Endothelial cell (in vitro differentiated cells): Measurements from ENCODE around the gene VAPB. TPM values are rescaled to one million over a fixed set of nuclear protein-coding genes. Genes with fewer than 3 reads are reported as not detected.

ENCODE experiments used
- DNase-seq: peaks from one replicate; pipeline ENCODE4 v3.0.0; 2021; ENCODE audit warnings: low spot score
- H3K27ac Mint-ChIP-seq: one replicate; pipeline ENCODE4 v1.8.0; 2021; ENCODE audit warnings: mixed read lengths, inconsistent platforms; ENCODE audit not compliant: unreplicated experiment
- H3K27me3 Mint-ChIP-seq: one replicate; pipeline ENCODE4 v1.8.0; 2021; ENCODE audit warnings: mild to moderate bottlenecking, moderate library complexity, mixed read lengths, inconsistent platforms; ENCODE audit not compliant: unreplicated experiment
- H3K36me3 Mint-ChIP-seq: one replicate; pipeline ENCODE4 v1.8.0; 2021; ENCODE audit warnings: mild to moderate bottlenecking, low read depth, mixed read lengths, inconsistent platforms; ENCODE audit not compliant: unreplicated experiment
- H3K4me1 Mint-ChIP-seq: one replicate; pipeline ENCODE4 v1.8.0; 2021; ENCODE audit warnings: mild to moderate bottlenecking, mixed read lengths, inconsistent platforms; ENCODE audit not compliant: unreplicated experiment
- H3K4me3 Mint-ChIP-seq: one replicate; pipeline ENCODE4 v1.8.0; 2021; ENCODE audit warnings: mild to moderate bottlenecking, mixed read lengths, inconsistent platforms; ENCODE audit not compliant: unreplicated experiment
- H3K9me3 Mint-ChIP-seq: one replicate; pipeline ENCODE4 v1.8.0; 2021; ENCODE audit warnings: mixed read lengths, inconsistent platforms; ENCODE audit not compliant: unreplicated experiment
- total RNA-seq: library from RNA; stranded (reverse); fragmentation: NEBNext Ultra II Directional; extraction: Animal tissue kit (Norgen Biotek cat#: 25700); gene quantifications from one replicate; pipeline ENCODE4 v1.2.1, GENCODE V29; 2021; ENCODE audit not compliant: unreplicated experiment
- TF ChIP-seq, protein P1 (sequence below): fragments of 200-600 bp; sonication (generic); IDR thresholded peaks from one replicate; pipeline ENCODE4 v1.5.0; 2021; ENCODE audit warnings: antibody characterized with exemption; ENCODE audit not compliant: unreplicated experiment

The VAPB gene
- total RNA-seq, 1 donor from 2014 or later, result 55.5 TPM

- H3K4me1 Mint-ChIP-seq, result peaks cover 2% of the 10 kb centered on the region
- no peak overlapping the region for H3K4me3 Mint-ChIP-seq
- H3K27ac Mint-ChIP-seq, result no peak overlapping the region
- H3K27me3 Mint-ChIP-seq, result no peaks in the 10 kb centered on the region
- no peaks in the 10 kb centered on the region for H3K9me3 Mint-ChIP-seq
- TF ChIP-seq, protein P1, sequence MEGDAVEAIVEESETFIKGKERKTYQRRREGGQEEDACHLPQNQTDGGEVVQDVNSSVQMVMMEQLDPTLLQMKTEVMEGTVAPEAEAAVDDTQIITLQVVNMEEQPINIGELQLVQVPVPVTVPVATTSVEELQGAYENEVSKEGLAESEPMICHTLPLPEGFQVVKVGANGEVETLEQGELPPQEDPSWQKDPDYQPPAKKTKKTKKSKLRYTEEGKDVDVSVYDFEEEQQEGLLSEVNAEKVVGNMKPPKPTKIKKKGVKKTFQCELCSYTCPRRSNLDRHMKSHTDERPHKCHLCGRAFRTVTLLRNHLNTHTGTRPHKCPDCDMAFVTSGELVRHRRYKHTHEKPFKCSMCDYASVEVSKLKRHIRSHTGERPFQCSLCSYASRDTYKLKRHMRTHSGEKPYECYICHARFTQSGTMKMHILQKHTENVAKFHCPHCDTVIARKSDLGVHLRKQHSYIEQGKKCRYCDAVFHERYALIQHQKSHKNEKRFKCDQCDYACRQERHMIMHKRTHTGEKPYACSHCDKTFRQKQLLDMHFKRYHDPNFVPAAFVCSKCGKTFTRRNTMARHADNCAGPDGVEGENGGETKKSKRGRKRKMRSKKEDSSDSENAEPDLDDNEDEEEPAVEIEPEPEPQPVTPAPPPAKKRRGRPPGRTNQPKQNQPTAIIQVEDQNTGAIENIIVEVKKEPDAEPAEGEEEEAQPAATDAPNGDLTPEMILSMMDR, result no peak
- no peak for DNase-seq
- peaks cover 4% of the 10 kb centered on the region for H3K36me3 Mint-ChIP-seq
Observed at GRCh38 chr20:58457083-58457695, 68.2 kb downstream of the VAPB start.

DNA sequence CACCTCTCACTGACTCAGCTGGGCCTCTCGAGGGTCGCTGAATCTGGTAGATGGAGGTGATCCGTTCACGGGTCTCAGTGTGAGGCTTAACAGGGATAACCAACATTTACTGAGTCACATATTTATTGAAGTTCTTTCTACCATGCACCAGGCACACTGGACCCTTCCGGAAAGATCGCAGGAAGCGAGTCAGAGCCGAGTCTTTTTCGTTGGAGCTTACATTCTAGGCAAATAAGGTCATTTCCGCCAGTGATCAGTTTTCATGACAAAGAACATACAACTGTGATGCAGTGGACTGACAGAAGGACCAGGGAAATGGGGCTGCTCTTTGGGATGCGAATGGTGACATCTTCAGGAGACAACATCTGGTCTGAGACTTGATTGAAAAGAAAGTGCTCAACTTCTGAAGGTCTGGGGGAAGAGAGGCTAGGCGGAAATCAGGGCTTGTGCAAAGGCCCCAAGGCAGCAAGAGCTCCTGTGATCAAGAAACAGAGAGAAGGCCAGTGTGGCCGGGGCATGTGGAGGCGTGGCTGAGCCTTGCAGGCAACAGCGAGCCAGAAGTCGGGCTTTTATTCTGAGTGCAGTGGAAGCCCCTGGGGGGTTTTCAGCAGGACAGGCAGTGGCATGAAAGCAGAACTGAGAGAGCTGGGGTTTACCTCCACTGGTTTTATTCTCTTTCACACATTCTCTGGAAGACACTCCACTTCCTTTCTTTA lies 69.5 kb downstream of the VAPB start:
- no peaks in the 10 kb centered on the region for H3K9me3 Mint-ChIP-seq
- DNase-seq, result no peak
- no peak overlapping the region for H3K27ac Mint-ChIP-seq
- H3K36me3 Mint-ChIP-seq, result peaks cover 4% of the 10 kb centered on the region
- no peak overlapping the region for H3K4me3 Mint-ChIP-seq
- no peaks in the 10 kb centered on the region for H3K27me3 Mint-ChIP-seq
- H3K4me1 Mint-ChIP-seq, result peaks cover 2% of the 10 kb centered on the region
- TF ChIP-seq, protein P1, result no peak

DNA sequence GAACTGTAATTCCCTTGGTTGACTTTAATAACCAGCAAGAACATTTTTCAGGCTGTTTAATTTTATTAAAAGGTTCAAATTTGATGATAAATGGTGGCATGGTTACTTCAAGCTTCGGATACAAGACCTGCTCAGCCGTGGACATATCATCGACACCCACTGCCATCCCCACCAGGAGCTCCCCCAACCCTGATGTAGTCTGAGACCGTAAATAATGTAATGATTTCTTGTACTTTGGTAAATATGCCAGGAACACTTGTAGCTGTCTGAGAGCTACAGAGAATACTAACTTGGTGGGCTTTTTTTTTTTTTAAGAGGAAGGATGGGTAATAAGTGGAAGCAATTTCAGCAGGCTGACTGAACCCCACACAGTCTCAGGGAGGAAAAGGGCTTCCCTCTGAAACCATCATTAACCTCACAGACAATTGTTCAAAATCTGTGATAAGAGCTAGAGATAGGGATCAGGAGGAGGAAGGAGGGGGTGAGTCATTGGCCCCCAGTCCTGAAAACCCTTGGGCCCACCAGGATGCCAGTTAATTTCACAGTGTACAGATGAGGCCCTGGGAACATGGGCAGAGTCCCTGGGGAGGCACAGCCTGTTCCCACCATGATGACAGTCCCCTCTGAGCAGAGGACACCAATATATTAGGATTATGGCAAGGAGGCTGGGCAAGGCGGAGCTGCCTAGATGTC lies 70.2 kb downstream of the VAPB start:
- H3K9me3 Mint-ChIP-seq, result no peaks in the 10 kb centered on the region
- peaks cover 2% of the 10 kb centered on the region for H3K4me1 Mint-ChIP-seq
- no peak overlapping the region for H3K27ac Mint-ChIP-seq
- H3K4me3 Mint-ChIP-seq, result no peak overlapping the region
- H3K36me3 Mint-ChIP-seq, result peaks cover 4% of the 10 kb centered on the region
- no peak for DNase-seq
- peaks cover 2% of the 10 kb centered on the region for H3K27me3 Mint-ChIP-seq
- TF ChIP-seq, protein P1, result no peak

GRCh38 chr20:58461104-58461503 lies 72.1 kb downstream of the VAPB start:
- peaks cover 4% of the 10 kb centered on the region for H3K36me3 Mint-ChIP-seq
- no peaks in the 10 kb centered on the region for H3K9me3 Mint-ChIP-seq
- TF ChIP-seq, protein P1, result no peak
- H3K27ac Mint-ChIP-seq, result no peak overlapping the region
- H3K27me3 Mint-ChIP-seq, result peaks cover 3% of the 10 kb centered on the region
- H3K4me1 Mint-ChIP-seq, result no peaks in the 10 kb centered on the region
- no peak overlapping the region for H3K4me3 Mint-ChIP-seq
- DNase-seq, result no peak

GRCh38 chr20:58461899-58462298 lies 72.9 kb downstream of the VAPB start:
- Mint-ChIP-seq H3K9me3 (no peaks in the 10 kb centered on the region), H3K27ac (no peak overlapping the region), H3K4me3 (no peak overlapping the region), H3K4me1 (no peaks in the 10 kb centered on the region), H3K27me3 (peaks cover 3% of the 10 kb centered on the region), H3K36me3 (peaks cover under 1% of the 10 kb centered on the region)
- TF ChIP-seq, protein P1, result no peak
- no peak for DNase-seq
